GOT3 (cell line): ENCODE data around the gene MDFI.

Source experiments
- DNase-seq: peaks from one replicate; lab custom pipeline; 2025; ENCODE audit warnings: mixed read lengths; lab: John Stamatoyannopoulos, UW

Gene MDFI

GRCh38 chr6:41688256-41688965 is 50.1 kb downstream of the MDFI start:
- no peak for DNase-seq

GRCh38 chr6:41689171-41690008 is 51.1 kb downstream of the MDFI start:
- DNase-seq: no peak

GRCh38 chr6:41690541-41691330 is 52.5 kb downstream of the MDFI start:
- DNase-seq: no peak

- DNase-seq: no peak
Measured at GRCh38 chr6:41691426-41692079, 53.3 kb downstream of the MDFI start.

- DNase-seq: no peak
Measured at GRCh38 chr6:41692080-41692675, 53.9 kb downstream of the MDFI start.

- DNase-seq: no peak
Measured at GRCh38 chr6:41692730-41693129, 54.5 kb downstream of the MDFI start.

GRCh38 chr6:41693281-41694240 is 55.3 kb downstream of the MDFI start:
- no peak for DNase-seq

- DNase-seq: no peak
Measured at GRCh38 chr6:41694815-41695526, 56.7 kb downstream of the MDFI start.

- no peak for DNase-seq
Measured at GRCh38 chr6:41695825-41696224, 57.6 kb downstream of the MDFI start.

DNA sequence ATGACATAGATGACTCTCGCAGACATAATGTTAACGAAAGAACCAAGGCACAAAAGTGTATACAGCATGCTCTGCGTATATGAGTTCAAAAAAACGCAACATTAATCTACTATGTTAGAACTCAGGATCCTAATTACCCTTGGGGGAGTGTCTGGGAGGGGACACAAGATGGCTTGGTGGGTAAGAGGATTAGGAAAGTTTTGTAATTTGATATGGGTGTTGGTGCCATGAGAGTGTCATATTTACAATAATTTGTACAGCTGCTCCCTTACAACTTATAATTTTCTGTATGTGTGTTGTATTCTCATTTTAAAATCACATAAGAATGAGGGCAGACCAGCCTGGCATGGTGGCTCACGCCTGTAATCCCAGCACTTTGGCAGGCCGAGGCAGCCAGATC is 58.5 kb downstream of the MDFI start:
- DNase-seq: no peak

DNA sequence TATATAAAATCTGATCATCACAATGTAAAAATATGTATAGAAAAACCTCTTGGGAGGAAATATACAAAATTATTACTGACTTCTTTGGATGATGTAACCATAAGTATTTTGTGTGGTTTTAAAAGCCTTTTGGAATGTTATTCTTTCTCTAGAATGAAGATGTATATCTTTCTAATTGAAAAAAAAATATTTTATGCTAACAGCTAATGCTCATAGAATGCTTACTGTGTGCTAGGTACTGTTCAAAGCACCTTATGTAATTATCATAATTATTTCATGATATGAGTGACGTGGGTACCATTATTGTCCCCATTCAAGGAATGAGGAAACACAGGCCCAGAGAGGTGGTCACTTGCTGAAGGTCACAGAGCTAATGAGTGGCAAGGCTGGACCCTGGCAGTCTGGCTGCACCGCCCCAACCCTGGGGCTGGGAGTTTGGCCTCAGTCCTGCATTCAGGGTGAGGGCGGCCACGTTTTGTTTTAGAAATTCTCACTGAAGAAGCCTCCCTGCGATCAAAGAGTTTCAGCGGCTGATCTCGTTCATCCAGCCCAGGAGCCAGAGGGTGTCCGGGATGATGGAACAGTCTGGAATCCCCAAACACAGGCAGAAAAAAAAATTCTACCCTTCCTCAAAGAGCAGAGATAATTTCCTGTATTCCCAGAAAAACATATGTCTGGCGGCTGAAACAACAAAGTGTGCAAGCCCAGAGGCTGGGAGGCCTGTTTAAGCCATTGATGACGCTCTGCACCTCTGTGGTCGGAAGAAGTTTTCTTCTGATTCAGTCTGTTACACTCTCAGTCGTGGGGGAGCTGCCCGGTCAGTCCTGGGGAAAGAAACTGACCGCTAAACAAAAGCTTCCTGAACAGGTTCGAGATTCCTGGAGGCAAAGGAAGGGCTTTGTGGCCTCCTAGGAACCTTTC is 59.9 kb downstream of the MDFI start:
- DNase-seq: no peak

GRCh38 chr6:41699063-41699462 is 60.8 kb downstream of the MDFI start:
- no peak for DNase-seq

- DNase-seq: no peak
Measured at GRCh38 chr6:41700463-41701347, 62.4 kb downstream of the MDFI start.

DNA sequence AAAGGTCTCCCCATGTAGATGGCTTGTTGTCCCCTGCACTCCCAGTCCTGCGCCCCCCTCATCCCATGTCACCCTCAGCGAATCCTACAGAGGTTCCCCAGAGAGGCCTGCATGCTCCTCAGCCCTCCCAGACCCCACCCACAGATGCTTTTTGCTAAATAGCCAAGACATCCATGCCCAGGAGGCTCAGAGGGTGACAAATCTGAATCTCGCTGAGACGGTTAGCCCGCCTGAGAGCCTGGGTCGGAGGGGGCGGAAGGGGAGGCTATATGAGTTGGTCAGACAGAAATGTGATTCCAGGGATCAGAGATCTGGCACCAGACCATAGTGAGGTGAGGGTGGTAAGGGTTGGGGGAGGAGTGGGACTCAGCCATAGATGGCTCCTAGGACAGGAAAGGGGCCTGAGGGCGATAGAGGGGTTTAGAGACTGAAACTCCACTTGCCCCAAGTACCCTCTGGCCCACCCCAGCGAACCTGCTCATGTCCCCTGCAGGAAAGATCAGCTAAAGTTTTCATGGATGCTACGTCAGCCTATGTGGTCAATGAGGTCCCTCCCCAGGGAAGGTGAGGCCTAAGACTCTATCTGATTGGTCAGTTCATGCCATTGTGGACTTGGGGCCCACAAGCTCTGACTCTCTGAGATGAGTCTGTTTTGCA is 63.9 kb downstream of the MDFI start:
- no peak for DNase-seq

GRCh38 chr6:41702771-41703494 is 64.7 kb downstream of the MDFI start:
- no peak for DNase-seq
